ENCODE results near the gene LSG1.

Gene LSG1

DNA sequence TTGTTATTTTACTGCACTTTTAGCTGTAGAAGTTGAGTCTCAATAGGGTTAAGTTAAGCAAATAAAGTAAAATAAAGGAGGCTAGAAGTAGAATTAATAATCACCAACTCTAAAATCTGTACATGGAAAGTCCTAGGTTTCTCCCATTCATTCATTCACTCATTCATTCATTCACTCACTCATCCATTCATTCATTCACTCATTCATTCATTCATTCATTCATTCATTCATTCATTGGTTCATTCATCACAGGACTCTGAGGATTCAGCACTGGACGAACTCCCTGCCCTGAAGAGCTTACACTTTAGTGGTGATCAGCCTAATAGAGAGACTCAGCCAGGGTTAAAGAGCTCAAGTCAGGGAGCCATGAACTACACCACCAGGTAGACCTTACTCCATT is 4.5 kb upstream of the LSG1 start:
- Histone ChIP-seq H3K27ac (ENCODE audit: low read depth, low read length) (no peak overlapping the region), H2AFZ (ENCODE audit: low read depth, low read length, severe bottlenecking) (no peak overlapping the region), H3K36me3 (ENCODE audit: low read length) (no peaks in the 10 kb centered on the region), H3F3A (ENCODE audit: insufficient read depth) (no peaks in the 10 kb centered on the region), H4K20me1 (ENCODE audit: low read depth, low read length) (no peaks in the 10 kb centered on the region), H3K27me3 (ENCODE audit: low read length) (no peaks in the 10 kb centered on the region), H3K9ac (ENCODE audit: low read length) (no peak overlapping the region), H3K79me2 (ENCODE audit: insufficient read depth, low read length) (peaks cover 5% of the 10 kb centered on the region; the same call in 1 of the 2 replicates), H3K4me3 (ENCODE audit: insufficient read depth, low read length, poor library complexity, severe bottlenecking) (no peak overlapping the region), H3K9me3 (ENCODE audit: insufficient read depth, low read length) (no peaks in the 10 kb centered on the region), H3K9me2 (replicated peaks; ENCODE audit: insufficient read depth, low read length) (no peaks in the 10 kb centered on the region), H3K4me2 (ENCODE audit: low read depth, low read length, poor library complexity, severe bottlenecking) (no peak overlapping the region)
- no peak for TF ChIP-seq EZH2phosphoT487 (conservative IDR thresholded peaks at IDR 0.05; ENCODE audit: low read length)
- TF ChIP-seq, protein P1, sequence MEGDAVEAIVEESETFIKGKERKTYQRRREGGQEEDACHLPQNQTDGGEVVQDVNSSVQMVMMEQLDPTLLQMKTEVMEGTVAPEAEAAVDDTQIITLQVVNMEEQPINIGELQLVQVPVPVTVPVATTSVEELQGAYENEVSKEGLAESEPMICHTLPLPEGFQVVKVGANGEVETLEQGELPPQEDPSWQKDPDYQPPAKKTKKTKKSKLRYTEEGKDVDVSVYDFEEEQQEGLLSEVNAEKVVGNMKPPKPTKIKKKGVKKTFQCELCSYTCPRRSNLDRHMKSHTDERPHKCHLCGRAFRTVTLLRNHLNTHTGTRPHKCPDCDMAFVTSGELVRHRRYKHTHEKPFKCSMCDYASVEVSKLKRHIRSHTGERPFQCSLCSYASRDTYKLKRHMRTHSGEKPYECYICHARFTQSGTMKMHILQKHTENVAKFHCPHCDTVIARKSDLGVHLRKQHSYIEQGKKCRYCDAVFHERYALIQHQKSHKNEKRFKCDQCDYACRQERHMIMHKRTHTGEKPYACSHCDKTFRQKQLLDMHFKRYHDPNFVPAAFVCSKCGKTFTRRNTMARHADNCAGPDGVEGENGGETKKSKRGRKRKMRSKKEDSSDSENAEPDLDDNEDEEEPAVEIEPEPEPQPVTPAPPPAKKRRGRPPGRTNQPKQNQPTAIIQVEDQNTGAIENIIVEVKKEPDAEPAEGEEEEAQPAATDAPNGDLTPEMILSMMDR (IDR thresholded peaks at IDR 0.05; ENCODE audit: insufficient read depth, low read length, poor library complexity, severe bottlenecking) = no peak

DNA sequence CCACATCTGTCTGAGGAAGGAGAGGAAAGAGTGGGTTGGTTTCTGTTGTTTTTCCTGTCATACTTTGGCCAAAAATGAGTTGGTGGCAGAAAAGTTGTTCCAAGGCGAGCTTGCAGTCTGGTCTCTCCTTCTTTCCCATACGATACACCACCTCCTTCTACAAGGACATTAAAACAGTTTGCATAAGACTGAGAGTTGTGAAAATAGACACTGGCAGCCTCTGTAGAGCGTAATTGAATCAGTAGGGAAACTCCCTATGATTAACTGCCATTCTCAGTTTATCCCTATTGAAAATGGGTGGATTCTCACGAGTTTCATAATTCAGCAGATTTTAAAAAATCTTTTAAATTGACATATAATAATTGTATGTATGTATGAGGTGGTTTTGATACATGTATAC is 3.7 kb upstream of the LSG1 start:
- TF ChIP-seq, protein P1 (IDR thresholded peaks at IDR 0.05; ENCODE audit: insufficient read depth, low read length, poor library complexity, severe bottlenecking) = no peak
- no peak for TF ChIP-seq EZH2phosphoT487 (conservative IDR thresholded peaks at IDR 0.05; ENCODE audit: low read length)
- H3K27ac ChIP-seq (ENCODE audit: low read depth, low read length) = no peak overlapping the region
- H3K27me3 ChIP-seq (ENCODE audit: low read length) = no peaks in the 10 kb centered on the region
- peaks cover 13% of the 10 kb centered on the region for H3K79me2 ChIP-seq (ENCODE audit: insufficient read depth, low read length)
- H4K20me1 ChIP-seq (ENCODE audit: low read depth, low read length) = peaks cover 5% of the 10 kb centered on the region; the same call in 1 of the 2 replicates
- no peaks in the 10 kb centered on the region for H3K9me3 ChIP-seq (ENCODE audit: insufficient read depth, low read length)
- H2AFZ ChIP-seq (ENCODE audit: low read depth, low read length, severe bottlenecking) = no peak overlapping the region
- H3F3A ChIP-seq (ENCODE audit: insufficient read depth) = no peaks in the 10 kb centered on the region
- H3K9ac ChIP-seq (ENCODE audit: low read length) = no peak overlapping the region
- H3K4me3 ChIP-seq (ENCODE audit: insufficient read depth, low read length, poor library complexity, severe bottlenecking) = no peak overlapping the region
- H3K4me2 ChIP-seq (ENCODE audit: low read depth, low read length, poor library complexity, severe bottlenecking) = no peak overlapping the region
- H3K9me2 ChIP-seq (replicated peaks; ENCODE audit: insufficient read depth, low read length) = no peaks in the 10 kb centered on the region
- no peaks in the 10 kb centered on the region for H3K36me3 ChIP-seq (ENCODE audit: low read length)

DNA sequence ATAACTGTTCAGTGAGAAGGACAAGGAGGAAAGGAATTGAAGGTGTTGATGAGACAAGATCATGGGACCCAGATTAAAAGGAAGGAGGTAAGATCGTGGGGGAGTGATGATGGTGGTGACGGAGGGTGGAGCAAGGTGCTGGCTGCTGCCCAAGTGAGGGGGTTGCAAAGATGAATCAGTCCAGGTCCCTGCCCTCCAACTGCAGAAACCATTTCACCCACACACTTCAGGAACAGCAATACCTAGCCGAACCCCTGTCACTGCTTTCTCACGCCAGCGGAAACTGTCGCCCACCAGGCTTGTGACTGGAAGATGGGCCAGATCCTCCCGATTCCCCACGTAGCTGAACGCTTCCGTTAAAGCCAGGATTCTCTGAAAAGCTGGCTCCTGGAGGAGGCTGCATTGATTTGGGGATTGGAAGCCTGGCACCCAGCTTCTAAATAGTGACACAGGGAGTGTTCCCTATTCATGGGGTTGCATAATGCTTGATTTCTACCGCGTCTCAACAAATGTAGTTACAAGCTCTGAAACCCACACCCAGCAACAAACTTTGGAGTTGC is 3.2 kb upstream of the LSG1 start:
- no peak overlapping the region for H3K27ac ChIP-seq (ENCODE audit: low read depth, low read length)
- no peaks in the 10 kb centered on the region for H3K36me3 ChIP-seq (ENCODE audit: low read length)
- TF ChIP-seq, protein P1 (IDR thresholded peaks at IDR 0.05; ENCODE audit: insufficient read depth, low read length, poor library complexity, severe bottlenecking) = no peak
- no peak for TF ChIP-seq EZH2phosphoT487 (conservative IDR thresholded peaks at IDR 0.05; ENCODE audit: low read length)
- no peak overlapping the region for H3K4me2 ChIP-seq (ENCODE audit: low read depth, low read length, poor library complexity, severe bottlenecking)
- no peak overlapping the region for H3K9ac ChIP-seq (ENCODE audit: low read length)
- no peaks in the 10 kb centered on the region for H3K9me2 ChIP-seq (replicated peaks; ENCODE audit: insufficient read depth, low read length)
- H3K79me2 ChIP-seq (ENCODE audit: insufficient read depth, low read length) = peaks cover 19% of the 10 kb centered on the region
- peaks cover 10% of the 10 kb centered on the region for H4K20me1 ChIP-seq (ENCODE audit: low read depth, low read length)
- H3K4me3 ChIP-seq (ENCODE audit: insufficient read depth, low read length, poor library complexity, severe bottlenecking) = no peak overlapping the region
- H3K27me3 ChIP-seq (ENCODE audit: low read length) = no peaks in the 10 kb centered on the region
- H3F3A ChIP-seq (ENCODE audit: insufficient read depth) = no peaks in the 10 kb centered on the region
- no peaks in the 10 kb centered on the region for H3K9me3 ChIP-seq (ENCODE audit: insufficient read depth, low read length)
- no peak overlapping the region for H2AFZ ChIP-seq (ENCODE audit: low read depth, low read length, severe bottlenecking)
